ENCODE data around the gene SMAD3. TPM values are rescaled to one million over a fixed set of nuclear protein-coding genes. Genes with fewer than 3 reads are reported as not detected.

SMAD3 gene
- total RNA-seq, 1 experiment from 2014 or later = 89.2 TPM

GRCh38 chr15:67185621-67186225 is 120.3 kb downstream of the SMAD3 start:
- BruUV-seq (replicated peaks) = no TSS peak
- ATAC-seq = no peak

More at GRCh38 chr15:67185621-67186225, 120.3 kb downstream of the SMAD3 start:
- Histone ChIP-seq H4K20me1 (ENCODE audit: insufficient read depth) (no peaks in the 10 kb centered on the region), H3K36me3 (ENCODE audit: control insufficient read depth in 1 of 2, insufficient read depth in 2 of 2, low read length in 2 of 2) (peaks cover 16 to 59% of the 10 kb centered on the region in 2 experiments; a peak in 3 of 4 replicates), H3K4me2 (ENCODE audit: low read length) (no peak overlapping the region), H3K4me3 (replicated peaks in 1 of 2; ENCODE audit: low read depth in 1 of 2, low read length in 2 of 2) (no peak overlapping the region), H3K27me3 (ENCODE audit: insufficient read depth, low read length) (no peaks in the 10 kb centered on the region), H3K9me2 (ENCODE audit: insufficient read depth) (no peaks in the 10 kb centered on the region), H3K4me1 (ENCODE audit: control insufficient read depth in 1 of 2, insufficient read depth in 2 of 2, low read length in 2 of 2) (no peaks in the 10 kb centered on the region), H3K27ac (ENCODE audit: low read depth, low read length) (no peak overlapping the region), H3K9ac (ENCODE audit: low read length) (no peak overlapping the region), H2AFZ (ENCODE audit: low read depth, low read length, poor library complexity, severe bottlenecking) (no peak overlapping the region), H3K9me3 (ENCODE audit: control insufficient read depth in 1 of 2, insufficient read depth in 1 of 2, low read depth in 1 of 2, low read length in 2 of 2) (no peaks in the 10 kb centered on the region), H3K79me2 (ENCODE audit: insufficient read depth, low read length) (no peaks in the 10 kb centered on the region)
- CTCF ChIA-PET = no interaction called here
- no peak for DNase-seq (ENCODE audit: low read depth, low spot score)
- RAD21 ChIA-PET (ENCODE audit: low non-redundant PET in 1 of 2, low total read pairs in 2 of 2, uncharacterized antibody in 2 of 2, unreplicated experiment in 2 of 2) = no interaction called here
- POLR2A ChIA-PET = no interaction called here
- no peak for TF ChIP-seq ZFX (IDR thresholded peaks at IDR 0.05)
- TF ChIP-seq EZH2 (IDR thresholded peaks at IDR 0.05) = no peak
- TF ChIP-seq ZNF274 (IDR thresholded peaks at IDR 0.05; ENCODE audit: low read depth, low read length) = no peak
- no peak for TF ChIP-seq ELF1 (IDR thresholded peaks at IDR 0.05; ENCODE audit: borderline replicate concordance, low read depth)
- no peak for TF ChIP-seq ZBTB33 (IDR thresholded peaks at IDR 0.05; ENCODE audit: extremely low read depth, insufficient replicate concordance, low read length)
- no peak for TF ChIP-seq EGR1 (IDR thresholded peaks at IDR 0.05; ENCODE audit: low read depth)
- TF ChIP-seq SIN3A (IDR thresholded peaks at IDR 0.05; ENCODE audit: low read depth) = no peak
- TF ChIP-seq ATF3 (IDR thresholded peaks at IDR 0.05) = no peak
- intact Hi-C loops (cut with micrococcal nuclease) = no loop called here
